Transverse colon (tissue), 4 donors: Measurements from ENCODE around the gene CLN6.

Source experiments
- POLR2A ChIP-seq: fragments of 450-650 bp; IDR thresholded peaks from one replicate; pipeline ENCODE4 v1.6.1; 2016; ENCODE audit warnings: antibody characterized with exemption, mild to moderate bottlenecking, moderate library complexity
- POLR2AphosphoS5 ChIP-seq, 3 donors: sonication (generic); formaldehyde crosslinking; IDR thresholded peaks; one replicate each; pipeline ENCODE4 v1.6.1; 2016; ENCODE audit warnings: antibody characterized with exemption in 3 of 3
- TF ChIP-seq, protein P1 (sequence below), 5 experiments: fragments of 200-600 bp in 3 of 5; fragments of 450-650 bp in 2 of 5; sonication (generic) in 3 of 5; IDR thresholded peaks; 1 replicate in 2 of 5; 2 replicates in 3 of 5; pipeline ENCODE4 v1.5.1; 2016 to 2017; ENCODE audit warnings: antibody characterized with exemption in 5 of 5, inconsistent platforms in 3 of 5, mild to moderate bottlenecking in 2 of 5, moderate library complexity in 1 of 5

DNA sequence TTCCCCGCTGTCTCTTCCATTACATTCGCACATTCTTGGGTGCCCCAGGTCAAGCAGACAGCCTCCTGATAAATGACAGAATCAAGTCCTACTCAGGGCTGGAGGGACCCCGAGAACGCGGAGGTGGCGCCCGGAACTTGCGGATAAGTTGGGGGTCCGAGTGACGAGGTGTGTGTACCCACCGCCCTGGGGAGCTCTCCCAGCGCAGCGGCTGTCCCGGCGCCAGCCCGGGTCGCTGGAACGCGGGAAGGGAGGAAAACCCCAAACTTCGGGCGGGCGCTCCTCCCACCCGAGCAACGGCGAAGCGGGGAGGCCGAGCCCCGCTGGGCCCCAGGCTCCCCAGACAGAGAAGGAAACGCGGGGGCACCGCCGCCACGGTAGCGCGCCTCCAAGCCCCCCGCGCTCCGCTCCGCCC is 550 bp downstream of the CLN6 start:
- TF ChIP-seq, protein P1, sequence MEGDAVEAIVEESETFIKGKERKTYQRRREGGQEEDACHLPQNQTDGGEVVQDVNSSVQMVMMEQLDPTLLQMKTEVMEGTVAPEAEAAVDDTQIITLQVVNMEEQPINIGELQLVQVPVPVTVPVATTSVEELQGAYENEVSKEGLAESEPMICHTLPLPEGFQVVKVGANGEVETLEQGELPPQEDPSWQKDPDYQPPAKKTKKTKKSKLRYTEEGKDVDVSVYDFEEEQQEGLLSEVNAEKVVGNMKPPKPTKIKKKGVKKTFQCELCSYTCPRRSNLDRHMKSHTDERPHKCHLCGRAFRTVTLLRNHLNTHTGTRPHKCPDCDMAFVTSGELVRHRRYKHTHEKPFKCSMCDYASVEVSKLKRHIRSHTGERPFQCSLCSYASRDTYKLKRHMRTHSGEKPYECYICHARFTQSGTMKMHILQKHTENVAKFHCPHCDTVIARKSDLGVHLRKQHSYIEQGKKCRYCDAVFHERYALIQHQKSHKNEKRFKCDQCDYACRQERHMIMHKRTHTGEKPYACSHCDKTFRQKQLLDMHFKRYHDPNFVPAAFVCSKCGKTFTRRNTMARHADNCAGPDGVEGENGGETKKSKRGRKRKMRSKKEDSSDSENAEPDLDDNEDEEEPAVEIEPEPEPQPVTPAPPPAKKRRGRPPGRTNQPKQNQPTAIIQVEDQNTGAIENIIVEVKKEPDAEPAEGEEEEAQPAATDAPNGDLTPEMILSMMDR (IDR thresholded peaks at IDR 0.05): no peak
- TF ChIP-seq POLR2AphosphoS5 (IDR thresholded peaks at IDR 0.05): no peak
- TF ChIP-seq POLR2A: no peak
